Stimulated activated CD8-positive, alpha-beta memory T cell treated with anti-CD3 and anti-CD28 coated beads, Interleukin-7, amount 100 ng/mL, for 1 hour (primary cell): ENCODE measurements around the gene MLLT6.

Source experiments
- DNase-seq, 2 donors: peaks; one replicate each; pipeline ENCODE4 v3.0.0-alpha.2; 2020; ENCODE audit warnings: low read depth in 2 of 2

Gene MLLT6

GRCh38 chr17:38704606-38705522 is at the start of gene MLLT6:
TSS of gene MLLT6 (plus strand) at chr17:38705273. CDS start at chr17:38705633, 360 bp downstream.
- DNase-seq = peak; percentile 52 to 60

GRCh38 chr17:38656959-38657823 is 47.9 kb upstream of the MLLT6 start:
- DNase-seq = no peak

- DNase-seq = no peak
These were observed 47.0 kb upstream of the MLLT6 start for GRCh38 chr17:38657824-38658740.

GRCh38 chr17:38658741-38659345 is 46.2 kb upstream of the MLLT6 start:
- no peak for DNase-seq

GRCh38 chr17:38659415-38659814 is 45.7 kb upstream of the MLLT6 start:
- no peak for DNase-seq

- no peak for DNase-seq
These were observed 44.7 kb upstream of the MLLT6 start for GRCh38 chr17:38660097-38661025.

- DNase-seq = no peak
These were observed 41.8 kb upstream of the MLLT6 start for GRCh38 chr17:38663125-38663751.

GRCh38 chr17:38663964-38664644 is 41.0 kb upstream of the MLLT6 start:
- DNase-seq = no peak

- peak in 1 of 2 donors; percentile 24 for DNase-seq
These were observed 37.8 kb upstream of the MLLT6 start for GRCh38 chr17:38667099-38667786.

- no peak for DNase-seq
These were observed 37.3 kb upstream of the MLLT6 start for GRCh38 chr17:38667787-38668122.

GRCh38 chr17:38669520-38669919 is 35.6 kb upstream of the MLLT6 start:
- DNase-seq = no peak

- no peak for DNase-seq
These were observed 32.9 kb upstream of the MLLT6 start for GRCh38 chr17:38671939-38672720.

- no peak for DNase-seq
These were observed 32.0 kb upstream of the MLLT6 start for GRCh38 chr17:38672788-38673706.

GRCh38 chr17:38673707-38674013 is 31.4 kb upstream of the MLLT6 start:
- DNase-seq = no peak

- DNase-seq = no peak
These were observed 30.9 kb upstream of the MLLT6 start for GRCh38 chr17:38674014-38674748.
